SK-N-SH (cell line): ENCODE measurements around the gene RBL1.

Source experiments
- CHD2 ChIP-seq: fragments of 150-350 bp; IDR thresholded peaks from 2 replicates; pipeline ENCODE4 v1.6.1; 2018; ENCODE audit warnings: low read length; ENCODE audit not compliant: partially characterized antibody
- CTCF ChIP-seq: fragments of 200-600 bp; sonication (generic); IDR thresholded peaks from 2 replicates; pipeline ENCODE4 v1.6.1; 2017; ENCODE audit warnings: antibody characterized with exemption, mild to moderate bottlenecking, moderate library complexity
- EP300 ChIP-seq, 2 experiments: IDR thresholded peaks; 2 replicates each; pipeline versions ENCODE4 v1.4.0 to v1.6.1; 2012; ENCODE audit warnings: borderline replicate concordance in 1 of 2, low read depth in 1 of 2, low read length in 1 of 2
- POLR2AphosphoS5 ChIP-seq: IDR thresholded peaks from 2 replicates; pipeline ENCODE4 v1.6.1; 2012; ENCODE audit warnings: low read depth, low read length
- RFX5 ChIP-seq: IDR thresholded peaks from 2 replicates; pipeline ENCODE4 v1.6.1; 2012; ENCODE audit warnings: mild to moderate bottlenecking, improper control_type of control experiment, low read length

GRCh38 chr20:37123441-37123840 lies 27.6 kb upstream of the RBL1 start:
- TF ChIP-seq CTCF, result no peak
- TF ChIP-seq EP300 (IDR thresholded peaks at IDR 0.05; ENCODE audit: borderline replicate concordance in 1 of 2, low read depth in 1 of 2, low read length in 1 of 2), result no peak
- TF ChIP-seq CHD2, result no peak
- TF ChIP-seq POLR2AphosphoS5, result no peak
- TF ChIP-seq RFX5, result no peak
